Uterus (tissue), 2 donors: ENCODE results near the gene DEDD2.

Experiments used
- CTCF ChIP-seq, 4 experiments: fragments of 200-600 bp in 2 of 4; fragments of 450-650 bp in 2 of 4; sonication (generic) in 2 of 4; IDR thresholded peaks; one replicate each; pipeline ENCODE4 v1.5.1; 2016 to 2019; ENCODE audit warnings: antibody characterized with exemption in 4 of 4, mild to moderate bottlenecking in 2 of 4, moderate library complexity in 1 of 4
- POLR2A ChIP-seq, 2 donors: fragments of 450-650 bp; IDR thresholded peaks; one replicate each; pipeline ENCODE4 v1.6.1; 2016; ENCODE audit warnings: antibody characterized with exemption in 2 of 2, mild to moderate bottlenecking in 1 of 2, moderate library complexity in 1 of 2

DNA sequence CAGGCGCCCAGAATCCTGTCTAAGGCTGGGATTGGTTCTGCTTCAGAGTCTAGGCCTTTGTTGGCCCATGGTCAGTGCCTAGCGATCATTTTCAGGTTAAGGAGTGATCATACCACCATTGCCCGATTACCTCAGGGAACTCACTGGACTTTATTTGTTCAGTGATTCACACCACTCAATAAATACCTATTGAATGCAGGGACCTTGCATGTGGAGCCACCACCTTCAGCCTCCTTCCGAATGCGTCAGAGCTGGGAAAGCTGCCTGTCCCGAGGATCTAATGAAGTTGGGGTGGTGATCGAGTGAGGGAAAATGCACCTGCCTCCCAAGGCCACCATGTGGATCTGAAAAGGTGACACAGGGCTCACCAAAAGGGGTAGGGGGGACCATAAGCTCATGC, 45.2 kb downstream of the DEDD2 start:
- TF ChIP-seq CTCF (IDR thresholded peaks at IDR 0.05) (no peak), POLR2A (IDR thresholded peaks at IDR 0.05) (no peak)
